Upper lobe of left lung (tissue), 4 donors: Measurements from ENCODE around the gene CDKAL1.

Source experiments
- POLR2A ChIP-seq, 4 donors: fragments of 450-650 bp; IDR thresholded peaks; one replicate each; pipeline ENCODE4 v1.5.1; 2016 to 2017; ENCODE audit warnings: antibody characterized with exemption in 4 of 4, mild to moderate bottlenecking in 2 of 4
- POLR2AphosphoS5 ChIP-seq, 2 donors: sonication (generic); formaldehyde crosslinking; IDR thresholded peaks; one replicate each; pipeline ENCODE4 v1.5.1; 2017; ENCODE audit warnings: antibody characterized with exemption in 2 of 2

DNA sequence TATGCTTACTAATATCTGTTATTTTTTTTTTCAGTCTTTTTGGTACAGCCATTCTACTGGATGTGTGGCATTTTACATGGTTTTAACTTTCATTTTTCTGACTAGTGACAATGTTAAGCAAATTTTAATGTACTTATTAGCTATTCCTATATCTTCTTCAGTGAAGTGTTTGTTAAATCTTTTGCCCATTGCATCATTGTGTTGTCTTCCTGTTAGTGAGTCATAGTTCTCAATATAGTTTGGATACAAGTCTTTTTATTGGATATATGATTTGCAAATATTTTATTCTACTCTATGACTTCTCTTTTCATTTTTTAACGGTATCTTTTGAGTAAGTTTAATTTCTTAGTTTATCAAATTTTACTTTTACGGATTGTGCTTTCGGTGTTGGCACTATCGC lies 519.4 kb downstream of the CDKAL1 start:
- TF ChIP-seq POLR2A (IDR thresholded peaks at IDR 0.05) (no peak), POLR2AphosphoS5 (IDR thresholded peaks at IDR 0.05) (no peak)
